ENCODE measurements around the gene GJA4.
"Not testable (repeated sequence)": the region's sequence is repeated elsewhere in the genome, so short reads cannot be mapped to it uniquely, and the experiment has no call there.

Gene GJA4

DNA sequence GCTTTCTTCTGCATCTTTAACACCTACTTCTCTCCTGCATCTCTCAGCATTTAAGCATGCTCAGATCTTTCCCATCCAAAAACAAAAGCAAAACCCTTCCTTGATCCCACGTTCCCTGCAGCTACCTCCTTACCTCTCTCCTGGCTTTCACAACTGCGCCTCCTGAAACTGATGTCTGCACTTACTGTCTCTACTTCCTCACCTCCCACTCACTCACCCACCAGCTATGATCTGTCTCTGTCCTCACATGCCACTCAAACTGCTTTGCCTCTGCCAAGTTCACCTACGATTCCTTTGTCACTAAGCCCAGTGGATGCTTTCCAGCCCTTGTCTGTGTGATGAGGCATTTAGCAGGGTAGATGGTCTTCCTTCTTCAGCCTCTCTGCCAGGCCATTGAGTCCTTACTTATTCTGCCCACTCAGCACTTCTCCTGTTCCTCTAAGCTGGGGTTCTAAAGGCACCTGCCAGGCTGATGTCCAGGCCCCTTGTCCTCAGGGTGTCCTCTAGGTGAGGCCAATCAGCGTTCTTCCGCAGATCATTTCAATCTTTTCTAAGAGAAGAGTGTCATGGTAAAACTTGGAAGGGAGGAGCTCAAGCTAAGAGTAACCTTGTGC is 21.8 kb upstream of the GJA4 start:
- DNase-seq = no peak

DNA sequence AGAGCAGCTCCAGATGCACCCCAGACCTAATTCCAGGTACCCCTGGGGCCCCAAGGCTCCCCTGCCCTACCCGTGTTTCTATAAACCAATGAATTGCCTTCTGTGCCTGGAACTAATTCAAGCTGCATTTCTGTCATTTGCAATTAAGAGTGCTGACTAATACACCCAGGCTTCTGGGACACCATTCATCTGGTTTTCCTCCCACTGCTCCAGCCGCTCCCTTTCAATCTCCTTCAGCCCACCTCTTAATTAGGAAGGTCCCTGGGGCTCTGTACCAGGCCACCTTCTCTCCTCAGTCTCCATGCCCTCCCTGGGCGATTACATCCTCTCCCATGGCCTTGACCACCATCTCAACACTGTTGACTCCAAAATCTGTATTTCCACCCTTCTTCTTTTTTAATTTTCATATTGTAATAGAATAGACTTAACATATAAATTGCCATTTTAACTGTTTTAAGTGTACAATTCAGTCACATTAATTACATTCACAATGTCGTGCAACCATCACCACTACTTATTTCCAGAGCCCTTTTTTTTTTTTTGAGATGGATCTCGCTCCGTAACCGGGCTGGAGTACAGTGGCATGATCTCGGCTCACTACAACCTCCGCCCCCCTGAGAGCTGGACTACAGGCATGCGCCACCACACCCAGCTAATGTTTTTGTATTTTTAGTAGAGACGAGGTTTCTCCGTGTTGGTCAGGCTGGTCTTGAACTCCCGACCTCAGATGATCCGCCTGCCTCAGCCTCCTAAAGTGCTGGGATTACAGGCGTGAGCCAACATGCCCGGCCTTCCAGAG is 21.0 kb upstream of the GJA4 start:
- no peak for DNase-seq

DNA sequence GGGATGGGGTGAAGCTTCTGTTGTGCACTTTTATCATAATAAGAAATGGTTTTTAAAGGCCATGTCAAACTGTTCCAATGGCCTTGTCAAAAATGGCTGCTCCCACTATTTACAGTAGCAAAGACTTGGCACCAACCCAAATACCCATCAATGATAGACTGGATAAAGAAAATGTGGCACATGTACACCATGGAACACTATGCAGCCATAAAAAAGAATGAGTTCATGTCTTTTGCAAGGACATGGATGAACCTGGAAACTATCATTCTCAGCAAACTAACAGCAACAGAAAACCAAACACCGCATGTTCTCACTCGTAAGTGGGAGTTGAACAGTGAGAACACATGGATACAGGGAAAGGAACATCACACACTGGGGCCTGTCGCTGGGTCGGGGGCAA is 19.7 kb upstream of the GJA4 start:
- DNase-seq = not testable (repeated sequence)

DNA sequence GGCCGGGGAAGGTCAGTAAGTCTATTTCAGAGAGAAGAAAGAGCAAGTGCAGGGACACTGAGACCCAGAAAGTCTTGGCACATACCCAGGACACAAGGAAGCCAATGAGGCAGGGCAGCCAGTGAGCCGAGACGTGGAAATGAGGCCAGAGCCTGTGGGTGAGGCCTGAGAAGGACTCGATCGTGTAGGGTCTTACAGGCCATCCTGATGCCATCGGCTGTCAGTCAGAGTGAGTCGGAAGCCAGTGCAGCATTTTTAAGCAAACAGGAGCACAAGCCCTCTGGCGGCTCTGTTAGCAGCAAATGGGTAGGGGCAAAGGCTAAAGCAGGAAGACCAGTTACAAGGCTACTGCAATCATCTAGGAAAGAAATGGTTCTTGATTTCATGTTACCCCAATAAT is 17.8 kb upstream of the GJA4 start:
- DNase-seq = no peak

DNA sequence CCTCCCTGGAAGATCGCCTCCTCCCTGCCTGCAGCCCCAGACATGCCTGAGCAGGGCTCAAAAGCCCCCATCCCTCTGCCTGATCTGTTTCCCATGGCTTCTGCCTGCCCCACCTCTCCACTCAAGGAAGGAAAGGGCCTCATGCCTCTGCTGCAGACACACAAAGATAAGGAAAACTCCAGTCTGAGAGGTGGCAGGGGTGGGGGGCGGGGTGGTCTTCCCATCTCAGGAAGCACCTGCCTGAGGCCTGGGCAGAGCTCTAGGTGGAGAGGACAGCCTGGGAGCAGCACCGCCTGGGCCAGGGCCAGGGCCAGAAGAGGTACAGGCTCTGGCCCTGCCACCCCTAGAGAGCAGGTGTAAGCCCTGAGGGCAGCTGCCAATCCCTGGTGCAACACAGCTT is 15.9 kb upstream of the GJA4 start:
- no peak for DNase-seq

DNA sequence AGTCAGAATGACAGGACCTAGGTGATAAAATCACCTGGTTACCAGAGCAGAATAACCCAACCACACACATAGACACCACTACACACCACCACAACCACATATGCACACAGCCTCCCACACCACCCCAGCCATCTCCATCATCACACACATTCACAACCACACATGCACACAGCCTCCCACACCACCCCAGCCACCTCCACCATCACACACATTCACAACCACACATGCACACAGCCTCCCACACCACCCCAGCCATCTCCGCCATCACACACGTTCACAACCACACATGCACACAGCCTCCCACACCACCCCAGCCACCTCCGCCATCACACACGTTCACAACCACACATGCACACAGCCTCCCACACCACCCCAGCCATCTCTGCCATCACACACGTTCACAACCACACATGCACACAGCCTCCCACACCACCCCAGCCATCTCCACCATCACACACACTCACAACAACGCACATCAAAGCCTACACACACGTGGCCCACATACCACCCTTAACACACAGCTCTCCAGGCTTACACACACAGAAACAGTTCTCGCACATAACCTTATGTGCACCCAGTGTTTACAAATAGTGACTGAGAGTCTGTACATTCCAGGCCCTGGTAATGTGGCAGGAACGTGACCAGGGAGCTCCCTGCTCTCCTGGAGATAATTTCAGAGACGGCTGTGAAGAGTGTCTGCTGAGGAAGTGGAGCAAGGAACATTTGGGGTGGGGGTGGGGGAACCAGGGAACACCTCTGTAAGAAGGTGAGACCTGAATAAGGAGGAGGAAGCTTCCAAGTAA is 15.1 kb upstream of the GJA4 start:
- no peak for DNase-seq

DNA sequence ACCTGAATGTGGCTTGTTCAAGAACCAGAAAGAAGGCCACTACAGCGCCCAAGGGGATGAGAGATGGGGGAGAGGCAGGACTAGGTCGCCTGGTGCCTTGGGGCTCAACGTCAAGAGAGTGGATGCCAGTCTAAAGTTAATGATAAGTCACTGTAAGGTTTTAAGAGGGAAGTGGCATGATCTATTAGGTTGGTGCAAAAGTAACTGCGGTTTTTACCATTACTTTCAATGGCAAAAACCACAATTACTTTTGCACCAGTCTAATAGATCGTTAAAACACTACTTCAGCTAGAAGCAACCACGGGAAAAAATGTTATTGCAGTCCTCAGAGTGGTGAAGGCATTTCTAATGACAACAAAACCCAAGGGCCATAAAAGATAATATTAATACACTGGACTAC is 14.4 kb upstream of the GJA4 start:
- no peak for DNase-seq

DNA sequence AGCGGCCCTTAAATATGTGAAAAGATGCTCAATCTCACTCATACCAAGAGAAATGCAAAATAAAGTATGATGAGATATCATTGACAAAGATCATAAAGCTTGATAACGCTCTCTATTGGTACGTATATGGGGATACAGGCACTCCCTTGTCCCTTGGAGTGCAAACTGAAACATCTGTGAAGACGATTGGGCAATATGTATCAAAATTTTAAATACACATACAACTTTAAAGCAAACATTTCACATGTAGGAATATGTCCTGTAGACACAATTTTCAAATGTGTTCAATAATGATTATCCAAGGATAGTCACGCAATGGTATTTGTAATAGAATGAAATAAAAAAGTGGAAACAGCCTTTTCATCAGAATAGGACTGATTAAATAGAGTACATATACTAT is 13.8 kb upstream of the GJA4 start:
- DNase-seq = no peak

DNA sequence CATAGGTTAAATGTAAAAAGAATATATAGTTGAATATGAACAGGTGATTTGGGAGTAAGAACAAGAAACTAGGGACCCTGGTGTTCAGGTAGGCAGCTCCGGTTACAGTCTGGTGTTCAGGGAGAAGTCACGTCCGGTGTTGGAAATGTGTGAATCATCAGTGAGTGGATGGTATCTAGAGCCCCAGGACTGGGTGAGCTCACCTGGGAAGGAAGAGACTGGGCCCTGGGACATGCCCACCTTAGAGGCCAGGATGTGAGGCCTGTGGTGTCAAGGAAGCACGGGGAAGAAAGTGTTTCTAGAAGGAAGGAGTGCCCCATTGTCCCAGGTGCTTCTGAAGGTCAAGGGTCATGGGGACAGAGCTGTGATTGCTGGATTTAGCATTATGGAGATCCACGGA is 13.3 kb upstream of the GJA4 start:
- no peak for DNase-seq

DNA sequence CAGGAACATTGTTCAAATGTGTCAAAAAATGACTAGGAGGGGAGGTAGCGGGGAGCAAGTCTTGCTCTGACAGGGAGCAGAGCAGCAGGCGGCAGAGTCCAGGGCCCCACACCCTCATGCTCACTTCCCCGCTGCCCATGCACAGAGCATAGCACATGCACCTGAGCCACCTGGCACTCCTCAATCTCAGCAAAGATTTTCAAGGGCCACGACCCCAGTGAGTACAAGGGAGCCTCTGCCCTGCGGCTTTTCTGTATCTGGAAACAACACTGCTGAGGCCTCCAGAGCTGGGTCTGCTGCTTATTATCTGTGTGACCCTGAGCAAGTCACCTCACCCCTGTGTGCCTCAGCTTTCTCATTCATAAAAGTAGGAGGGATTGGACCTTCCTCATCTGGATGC is 12.8 kb upstream of the GJA4 start:
- no peak for DNase-seq

DNA sequence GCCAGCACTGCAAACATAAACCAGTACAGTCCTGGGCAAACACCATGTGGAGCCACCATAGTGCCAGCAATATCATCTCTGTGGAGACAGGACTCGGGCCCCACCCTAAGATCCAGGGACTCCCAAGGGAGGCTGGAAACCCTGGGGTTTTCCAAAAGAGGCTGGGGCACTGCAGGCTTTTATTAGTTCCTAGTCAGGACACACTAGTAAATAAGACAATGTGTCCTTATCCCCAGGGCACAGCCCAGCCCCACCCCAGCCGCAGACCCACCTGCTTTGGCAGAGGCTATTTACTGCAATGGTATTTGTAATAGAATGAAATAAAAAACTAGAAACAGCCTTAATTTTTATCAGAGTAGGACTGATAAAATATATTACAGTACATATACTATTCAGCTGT is 12.3 kb upstream of the GJA4 start:
- no peak for DNase-seq

DNA sequence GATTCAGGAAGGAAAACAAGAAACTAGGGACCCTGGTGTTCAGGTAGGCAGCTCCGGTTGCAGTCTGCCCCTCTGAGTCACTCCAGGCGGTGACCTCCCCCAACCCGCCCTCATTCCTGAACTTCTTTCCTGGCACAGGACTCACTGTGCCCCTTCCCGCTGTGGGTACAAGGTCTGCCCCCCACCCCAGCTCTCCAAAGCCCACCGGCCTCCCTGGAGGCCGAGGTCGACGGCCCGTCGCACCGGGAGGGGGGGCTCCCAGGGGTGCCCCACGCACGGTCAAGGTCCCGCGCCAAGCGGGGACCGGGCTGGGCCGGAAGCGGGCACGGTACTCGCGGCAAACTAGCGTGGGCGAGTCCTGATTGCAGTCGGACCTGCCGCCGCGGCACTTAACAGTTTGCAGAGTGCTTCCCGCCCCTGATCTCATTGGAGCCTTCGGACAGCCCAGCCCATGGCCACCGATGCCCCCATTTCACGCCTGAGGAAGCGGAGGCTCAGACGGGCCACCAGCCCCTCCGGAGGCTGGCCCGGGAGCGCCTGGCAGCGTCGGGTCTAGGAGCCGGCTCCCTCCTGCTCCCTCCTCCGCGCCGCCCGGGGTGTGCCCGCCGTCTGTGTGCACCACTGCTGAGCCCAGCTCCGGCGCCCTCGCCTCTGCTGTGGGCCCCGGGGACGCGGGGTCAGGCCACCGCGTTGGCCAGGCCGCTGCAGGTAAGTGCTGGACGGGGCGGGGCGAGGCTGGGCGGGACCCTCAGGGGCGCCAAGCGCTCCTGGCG is 11.5 kb upstream of the GJA4 start, which contains the start of gene GJB3:
TSS of gene GJB3 (plus strand) at position 144 of the 773 bp plus-strand sequence. CDS start 3,549 bp downstream, outside the sequence.
- DNase-seq = no peak

DNA sequence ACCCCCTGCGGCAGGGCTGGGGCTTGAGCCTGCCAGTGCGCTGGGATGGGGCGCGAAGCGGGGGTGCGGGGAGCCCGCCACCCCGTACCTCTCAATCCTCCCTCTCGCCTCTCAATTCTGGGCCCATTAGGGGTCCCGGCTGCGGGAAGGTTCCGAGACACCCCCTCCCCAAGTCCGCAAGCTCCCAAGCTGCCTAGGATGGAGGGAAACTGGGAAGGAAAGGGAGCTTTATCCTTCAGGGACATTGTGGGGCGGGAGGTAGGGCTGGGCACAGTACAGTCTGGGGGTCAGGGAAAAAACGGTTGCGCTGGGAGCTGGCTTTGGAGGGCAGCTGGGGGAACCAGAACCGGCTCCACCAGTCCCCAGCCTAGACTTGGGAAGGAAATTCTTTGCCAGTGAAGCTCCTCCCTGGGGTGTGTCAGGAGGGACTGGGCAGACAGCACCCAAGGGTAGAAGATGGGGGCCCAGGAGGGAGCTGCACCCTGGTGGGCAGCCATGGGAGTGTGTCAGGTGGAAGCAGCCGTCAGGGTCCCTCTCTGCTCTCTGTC is 10.9 kb upstream of the GJA4 start:
- DNase-seq = no peak

DNA sequence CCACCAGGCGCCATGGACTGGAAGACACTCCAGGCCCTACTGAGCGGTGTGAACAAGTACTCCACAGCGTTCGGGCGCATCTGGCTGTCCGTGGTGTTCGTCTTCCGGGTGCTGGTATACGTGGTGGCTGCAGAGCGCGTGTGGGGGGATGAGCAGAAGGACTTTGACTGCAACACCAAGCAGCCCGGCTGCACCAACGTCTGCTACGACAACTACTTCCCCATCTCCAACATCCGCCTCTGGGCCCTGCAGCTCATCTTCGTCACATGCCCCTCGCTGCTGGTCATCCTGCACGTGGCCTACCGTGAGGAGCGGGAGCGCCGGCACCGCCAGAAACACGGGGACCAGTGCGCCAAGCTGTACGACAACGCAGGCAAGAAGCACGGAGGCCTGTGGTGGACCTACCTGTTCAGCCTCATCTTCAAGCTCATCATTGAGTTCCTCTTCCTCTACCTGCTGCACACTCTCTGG is 8.0 kb upstream of the GJA4 start:
- DNase-seq = no peak

DNA sequence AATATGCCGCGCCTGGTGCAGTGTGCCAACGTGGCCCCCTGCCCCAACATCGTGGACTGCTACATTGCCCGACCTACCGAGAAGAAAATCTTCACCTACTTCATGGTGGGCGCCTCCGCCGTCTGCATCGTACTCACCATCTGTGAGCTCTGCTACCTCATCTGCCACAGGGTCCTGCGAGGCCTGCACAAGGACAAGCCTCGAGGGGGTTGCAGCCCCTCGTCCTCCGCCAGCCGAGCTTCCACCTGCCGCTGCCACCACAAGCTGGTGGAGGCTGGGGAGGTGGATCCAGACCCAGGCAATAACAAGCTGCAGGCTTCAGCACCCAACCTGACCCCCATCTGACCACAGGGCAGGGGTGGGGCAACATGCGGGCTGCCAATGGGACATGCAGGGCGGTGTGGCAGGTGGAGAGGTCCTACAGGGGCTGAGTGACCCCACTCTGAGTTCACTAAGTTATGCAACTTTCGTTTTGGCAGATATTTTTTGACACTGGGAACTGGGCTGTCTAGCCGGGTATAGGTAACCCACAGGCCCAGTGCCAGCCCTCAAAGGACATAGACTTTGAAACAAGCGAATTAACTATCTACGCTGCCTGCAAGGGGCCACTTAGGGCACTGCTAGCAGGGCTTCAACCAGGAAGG is 7.4 kb upstream of the GJA4 start:
- DNase-seq = no peak

DNA sequence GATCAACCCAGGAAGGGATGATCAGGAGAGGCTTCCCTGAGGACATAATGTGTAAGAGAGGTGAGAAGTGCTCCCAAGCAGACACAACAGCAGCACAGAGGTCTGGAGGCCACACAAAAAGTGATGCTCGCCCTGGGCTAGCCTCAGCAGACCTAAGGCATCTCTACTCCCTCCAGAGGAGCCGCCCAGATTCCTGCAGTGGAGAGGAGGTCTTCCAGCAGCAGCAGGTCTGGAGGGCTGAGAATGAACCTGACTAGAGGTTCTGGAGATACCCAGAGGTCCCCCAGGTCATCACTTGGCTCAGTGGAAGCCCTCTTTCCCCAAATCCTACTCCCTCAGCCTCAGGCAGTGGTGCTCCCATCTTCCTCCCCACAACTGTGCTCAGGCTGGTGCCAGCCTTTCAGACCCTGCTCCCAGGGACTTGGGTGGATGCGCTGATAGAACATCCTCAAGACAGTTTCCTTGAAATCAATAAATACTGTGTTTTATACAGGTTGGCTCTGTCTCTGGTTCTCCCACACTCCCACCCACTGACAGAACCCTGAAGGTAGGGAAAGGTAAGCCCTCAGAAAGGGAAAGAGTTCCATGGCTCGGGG is 6.8 kb upstream of the GJA4 start:
- no peak for DNase-seq

DNA sequence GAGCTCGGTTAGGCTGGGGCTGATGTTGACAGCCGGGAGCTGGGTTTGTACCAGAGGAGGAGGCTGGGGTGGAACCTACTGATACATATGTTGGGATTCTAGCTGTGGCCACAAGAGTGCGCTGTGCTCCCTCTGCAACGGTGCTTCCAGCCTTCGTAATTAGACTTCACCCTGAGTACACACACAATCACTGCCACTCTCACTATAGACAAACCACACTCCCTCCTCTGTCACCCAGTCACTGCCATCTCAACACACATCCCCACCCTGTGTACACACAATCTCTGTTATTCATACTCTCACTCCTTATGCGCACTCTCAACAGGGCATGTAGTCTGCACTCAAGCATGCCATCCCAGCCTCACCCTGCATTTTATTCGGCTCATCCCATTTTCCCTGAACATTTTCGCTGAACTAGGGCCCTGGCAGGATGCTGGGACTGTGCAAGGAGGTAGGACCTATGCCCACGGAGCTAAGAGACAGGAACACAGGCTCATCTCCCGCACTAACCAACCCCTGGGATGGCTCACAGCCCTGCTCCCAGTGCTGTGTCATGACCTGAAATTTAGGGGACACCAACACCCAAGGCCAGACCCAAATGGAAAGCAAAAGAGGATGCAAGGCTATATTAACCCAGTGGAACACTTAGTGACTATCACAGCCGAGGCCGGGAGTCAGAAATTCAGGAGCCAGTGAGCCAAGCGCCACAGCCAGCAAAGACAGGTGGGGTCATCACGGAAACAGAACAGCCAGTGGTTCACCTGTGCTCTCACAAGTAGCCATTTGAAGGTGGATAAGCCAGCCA is 6.1 kb upstream of the GJA4 start:
- peak; percentile 65 for DNase-seq

DNA sequence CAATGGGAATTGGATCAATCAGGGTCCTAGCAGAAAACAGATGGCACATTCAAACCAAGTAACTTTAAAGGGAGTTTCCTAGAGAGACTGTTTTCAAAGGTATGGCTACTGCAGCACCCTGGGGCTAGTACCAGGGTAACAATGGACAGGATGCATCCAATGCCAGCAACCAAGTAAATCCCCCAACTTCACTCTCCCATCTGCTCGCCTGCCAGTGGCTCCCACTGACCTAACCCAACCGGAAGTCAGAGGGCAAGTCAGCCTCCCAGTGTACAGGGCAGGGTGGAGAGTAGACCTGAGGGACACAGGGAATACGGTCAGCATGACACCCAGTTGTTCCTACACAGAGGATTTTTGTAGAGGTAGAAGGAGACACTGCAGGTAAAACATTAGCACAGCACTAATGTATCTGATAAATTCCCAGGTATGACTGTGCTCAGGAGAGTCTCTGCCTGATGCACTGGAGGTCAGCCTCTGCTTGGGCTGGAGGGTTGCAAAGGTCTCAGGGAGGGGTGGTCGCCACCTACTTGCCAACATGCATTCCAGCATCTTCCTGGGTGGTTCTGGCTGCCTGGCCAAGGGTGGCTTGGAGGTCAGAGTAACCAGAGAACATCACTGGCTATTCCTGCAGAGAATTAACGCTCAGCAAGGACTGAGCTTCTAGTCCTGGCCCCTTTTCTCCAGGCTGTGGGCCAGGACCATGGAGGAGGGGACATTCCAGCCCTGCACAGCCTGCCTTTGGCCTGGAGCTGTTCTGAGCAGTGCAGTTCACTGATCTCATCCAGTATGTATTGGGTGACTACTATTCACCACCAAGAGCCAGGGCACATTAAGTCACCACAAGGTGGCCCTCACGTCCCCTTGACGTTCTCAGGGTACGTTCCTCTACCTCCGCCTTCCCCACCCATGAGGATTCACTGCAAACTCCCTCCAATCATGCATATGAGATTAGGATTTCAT is 5.1 kb upstream of the GJA4 start:
- DNase-seq = no peak

DNA sequence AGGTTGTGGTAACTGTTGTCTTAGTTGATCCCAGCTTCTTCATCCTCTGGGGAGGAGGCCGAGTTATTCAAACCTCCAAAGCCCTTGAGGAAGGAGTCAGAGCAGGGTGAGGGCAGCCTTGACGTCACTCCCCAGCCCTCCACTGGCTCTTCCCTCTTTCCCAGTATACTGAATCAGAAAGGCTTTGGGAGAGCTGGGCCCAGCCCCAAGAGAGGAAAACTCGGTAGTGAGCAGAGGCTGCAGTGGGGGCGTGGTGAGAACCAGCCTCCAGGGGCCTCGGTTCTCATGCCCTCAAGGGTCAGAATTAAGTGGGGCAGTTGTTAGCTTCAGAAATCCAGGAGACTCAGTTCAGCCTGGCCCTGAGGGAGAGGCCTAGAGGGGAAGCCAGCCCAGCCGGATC is 1.8 kb upstream of the GJA4 start:
- DNase-seq = no peak

DNA sequence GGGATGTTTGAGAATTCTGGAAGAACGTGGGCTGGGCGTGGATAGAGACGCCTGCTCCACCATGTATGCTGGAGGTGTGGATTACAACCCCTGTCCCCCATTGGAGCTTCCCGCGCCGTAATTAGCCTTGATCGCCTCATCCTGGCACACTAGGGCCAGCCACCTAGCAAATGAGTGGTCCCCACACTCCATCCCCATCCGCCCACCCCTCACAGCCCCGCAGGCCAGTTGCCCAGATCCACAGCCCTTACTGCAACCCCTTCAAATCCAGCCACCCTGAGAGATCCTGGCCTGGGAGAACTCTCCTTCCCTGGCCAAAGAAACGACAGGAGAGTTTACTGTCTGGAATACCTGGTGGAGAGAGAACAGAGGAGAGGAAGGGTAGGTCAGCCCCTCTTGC is 375 bp upstream of the GJA4 start:
- no peak for DNase-seq
